Activated CD8-positive, alpha-beta memory T cell treated with anti-CD3 and anti-CD28 coated beads for 4 hours (primary cell): ENCODE measurements around the gene ARHGEF38.
"Not testable (repeated sequence)": the region's sequence is repeated elsewhere in the genome, so short reads cannot be mapped to it uniquely, and the experiment has no call there.

ENCODE experiments used
- DNase-seq, 2 donors: peaks; one replicate each; pipeline ENCODE4 v3.0.0-alpha.2; 2020; ENCODE audit warnings: low read depth in 2 of 2

Gene ARHGEF38

GRCh38 chr4:105710678-105711077 is 158.3 kb downstream of the ARHGEF38 start:
- DNase-seq, result no peak

- no peak for DNase-seq
Measured at GRCh38 chr4:105712766-105713165, 160.3 kb downstream of the ARHGEF38 start.

- no peak for DNase-seq
Measured at GRCh38 chr4:105714071-105714521, 161.7 kb downstream of the ARHGEF38 start.

GRCh38 chr4:105714932-105715331 is 162.5 kb downstream of the ARHGEF38 start:
- DNase-seq, result no peak

GRCh38 chr4:105715692-105716278 is 163.4 kb downstream of the ARHGEF38 start:
- no peak for DNase-seq

GRCh38 chr4:105719204-105719603 is 166.8 kb downstream of the ARHGEF38 start:
- DNase-seq, result no peak

GRCh38 chr4:105725623-105726022 is 173.2 kb downstream of the ARHGEF38 start:
- no peak for DNase-seq

- DNase-seq, result not testable (repeated sequence)
Measured at GRCh38 chr4:105729895-105730294, 177.5 kb downstream of the ARHGEF38 start.
